ENCODE measurements around the gene RCAN2. TPM values are rescaled to one million over a fixed set of nuclear protein-coding genes. Genes with fewer than 3 reads are reported as not detected.

RCAN2 gene
- total and polyA plus RNA-seq, 2 donors (not counting 1 experiment from before 2014, with no cell fraction given) = not detected

DNA sequence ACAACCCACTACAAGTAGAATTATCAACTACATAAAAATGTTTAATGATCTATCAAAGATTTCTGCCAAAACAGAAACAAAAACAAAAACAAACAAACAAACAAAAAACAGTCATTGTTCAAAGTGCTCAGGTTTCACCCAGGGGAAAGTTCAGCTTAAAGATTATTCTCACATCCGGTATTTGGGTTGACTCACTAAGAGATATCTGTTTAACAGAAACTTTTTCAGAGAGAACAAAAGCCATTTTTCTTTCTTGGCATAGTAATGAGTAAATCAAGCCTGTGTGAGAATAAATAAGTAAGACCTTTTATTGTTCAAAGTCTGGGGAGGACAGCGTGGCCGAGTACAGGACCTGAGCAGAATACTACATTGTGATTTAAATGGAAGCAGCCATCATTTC is 143.6 kb downstream of the RCAN2 start:
- intact Hi-C loops (cut with micrococcal nuclease) = no loop called here
- DNase-seq (no peak), ATAC-seq (ENCODE audit: low read depth) (no peak)
- H3K4me3 ChIP-seq (ENCODE audit: control extremely low read depth in 1 of 5, extremely low read depth in 1 of 5, insufficient read depth in 1 of 5, low read depth in 2 of 5, low read length in 4 of 5) = no peak overlapping the region
- H3K4me2 ChIP-seq (replicated peaks; ENCODE audit: low read depth, low read length, poor library complexity, severe bottlenecking) = no peak overlapping the region
- POLR2A ChIA-PET = no interaction called here
- no peak overlapping the region for H3K27ac ChIP-seq (ENCODE audit: low read length in 2 of 2)
- Mint-ChIP-seq H3K9me3 (ENCODE audit: insufficient read depth) (no peaks in the 10 kb centered on the region), H3K4me1 (no peaks in the 10 kb centered on the region), H3K4me3 (no peak overlapping the region), H3K27ac (no peak overlapping the region), H3K27me3 (peaks cover 10% of the 10 kb centered on the region)
- CTCF ChIA-PET = interaction anchor here (1.0 kb wide), 1 partner anchor 257 kb away, joined by 4 read pairs; no protein-coding TSS in a partner anchor
- no peak overlapping the region for H3K9ac ChIP-seq (ENCODE audit: low read length)
- no peaks in the 10 kb centered on the region for H4K20me1 ChIP-seq (ENCODE audit: control insufficient read depth, insufficient read depth, low read length, poor library complexity, severe bottlenecking)
- no peaks in the 10 kb centered on the region for H3K79me2 ChIP-seq (ENCODE audit: control insufficient read depth, insufficient read depth, low read length)
- no peaks in the 10 kb centered on the region for H3K4me1 ChIP-seq (ENCODE audit: control insufficient read depth in 2 of 2, insufficient read depth in 2 of 2, low read length in 2 of 2)
- no peak for TF ChIP-seq EZH2 (IDR thresholded peaks at IDR 0.05; ENCODE audit: borderline replicate concordance, insufficient read depth, low read depth, low read length, poor library complexity, severe bottlenecking)
- no peaks in the 10 kb centered on the region for H3K36me3 ChIP-seq (replicated peaks in 1 of 2; ENCODE audit: control extremely low read depth in 1 of 2, control insufficient read depth in 1 of 2, extremely low read depth in 1 of 2, insufficient read depth in 2 of 2, low read length in 1 of 2)
- WGBS (ENCODE audit: insufficient coverage) = no CpG with 5 or more reads among the region's 3 CpGs
- H3K9me3 ChIP-seq (ENCODE audit: control extremely low read depth in 1 of 3, control insufficient read depth in 2 of 3, insufficient read depth in 1 of 3, low read length in 2 of 3) = no peaks in the 10 kb centered on the region
- H3K27me3 ChIP-seq (replicated peaks in 1 of 4; ENCODE audit: control extremely low read depth in 1 of 4, control insufficient read depth in 3 of 4, insufficient read depth in 4 of 4, low read length in 3 of 4) = no peaks in the 10 kb centered on the region
- H2AFZ ChIP-seq (ENCODE audit: insufficient read depth, low read depth, low read length, poor library complexity, severe bottlenecking) = no peak overlapping the region

GRCh38 chr6:46340246-46340645 is 151.0 kb downstream of the RCAN2 start:
- H3K79me2 ChIP-seq (ENCODE audit: control insufficient read depth, insufficient read depth, low read length) = no peaks in the 10 kb centered on the region
- WGBS (ENCODE audit: insufficient coverage) = no CpG with 5 or more reads among the region's 2 CpGs
- CTCF ChIA-PET = no interaction called here

More at GRCh38 chr6:46340246-46340645, 151.0 kb downstream of the RCAN2 start:
- Histone ChIP-seq H3K4me1 (ENCODE audit: control insufficient read depth in 2 of 2, insufficient read depth in 2 of 2, low read length in 2 of 2) (no peaks in the 10 kb centered on the region), H4K20me1 (ENCODE audit: control insufficient read depth, insufficient read depth, low read length, poor library complexity, severe bottlenecking) (no peaks in the 10 kb centered on the region), H3K4me2 (replicated peaks; ENCODE audit: low read depth, low read length, poor library complexity, severe bottlenecking) (no peak overlapping the region), H3K27me3 (replicated peaks in 1 of 4; ENCODE audit: control extremely low read depth in 1 of 4, control insufficient read depth in 3 of 4, insufficient read depth in 4 of 4, low read length in 3 of 4) (peaks cover 0 to 4% (median 0%) of the 10 kb centered on the region in 4 experiments), H3K9ac (ENCODE audit: low read length) (no peak overlapping the region), H3K36me3 (replicated peaks in 1 of 2; ENCODE audit: control extremely low read depth in 1 of 2, control insufficient read depth in 1 of 2, extremely low read depth in 1 of 2, insufficient read depth in 2 of 2, low read length in 1 of 2) (no peaks in the 10 kb centered on the region), H3K4me3 (ENCODE audit: control extremely low read depth in 1 of 5, extremely low read depth in 1 of 5, insufficient read depth in 1 of 5, low read depth in 2 of 5, low read length in 4 of 5) (no peak overlapping the region), H2AFZ (ENCODE audit: insufficient read depth, low read depth, low read length, poor library complexity, severe bottlenecking) (no peak overlapping the region), H3K9me3 (ENCODE audit: control extremely low read depth in 1 of 3, control insufficient read depth in 2 of 3, insufficient read depth in 1 of 3, low read length in 2 of 3) (no peaks in the 10 kb centered on the region), H3K27ac (ENCODE audit: low read length in 2 of 2) (no peak overlapping the region)
- Mint-ChIP-seq H3K4me3 (no peak overlapping the region), H3K4me1 (no peaks in the 10 kb centered on the region), H3K27me3 (peaks cover 25% of the 10 kb centered on the region), H3K27ac (no peak overlapping the region), H3K9me3 (ENCODE audit: insufficient read depth) (no peaks in the 10 kb centered on the region)
- POLR2A ChIA-PET = no interaction called here
- TF ChIP-seq CTCF (IDR thresholded peaks at IDR 0.05) (no peak), EZH2 (IDR thresholded peaks at IDR 0.05; ENCODE audit: borderline replicate concordance, insufficient read depth, low read depth, low read length, poor library complexity, severe bottlenecking) (no peak)
- DNase-seq = no peak
- no peak for ATAC-seq (ENCODE audit: low read depth)
- intact Hi-C loops (cut with micrococcal nuclease) = no loop called here

All from B cell (primary cell).